HepG2 (cell line): Measurements from ENCODE around the gene RAD51. TPM values are rescaled to one million over a fixed set of nuclear protein-coding genes. Genes with fewer than 3 reads are reported as not detected.

Source experiments
- CBX5 ChIP-seq: sonication (generic); formaldehyde crosslinking; IDR thresholded peaks from 2 replicates; pipeline ENCODE4 v1.4.0; 2020; ENCODE audit warnings: missing genetic modification reagents, borderline replicate concordance
- DR1 ChIP-seq: sonication (generic); formaldehyde crosslinking; IDR thresholded peaks from 2 replicates; pipeline ENCODE4 v1.8.0; 2021; ENCODE audit warnings: mild to moderate bottlenecking, missing genetic modification reagents, inconsistent platforms
- ELF3 ChIP-seq: IDR thresholded peaks from 2 replicates; pipeline ENCODE4 v1.6.1; 2016; ENCODE audit warnings: missing genetic modification reagents, missing compliant biosample characterization
- GFI1 ChIP-seq: sonication (generic); formaldehyde crosslinking; IDR thresholded peaks from 2 replicates; pipeline ENCODE4 v1.5.0; 2020; ENCODE audit warnings: missing genetic modification reagents, mild to moderate bottlenecking, borderline replicate concordance
- GZF1 ChIP-seq: sonication (generic); formaldehyde crosslinking; IDR thresholded peaks from 2 replicates; pipeline ENCODE4 v1.5.1; 2020; ENCODE audit warnings: mild to moderate bottlenecking, missing genetic modification reagents
- KDM1A ChIP-seq: IDR thresholded peaks from 2 replicates; pipeline ENCODE4 v1.6.1; 2016; ENCODE audit warnings: missing compliant biosample characterization
- MTA3 ChIP-seq: sonication (generic); formaldehyde crosslinking; IDR thresholded peaks from 2 replicates; pipeline ENCODE4 v1.4.0; 2020; ENCODE audit warnings: missing genetic modification reagents
- NFATC3 ChIP-seq: sonication (generic); formaldehyde crosslinking; IDR thresholded peaks from 2 replicates; pipeline ENCODE4 v1.5.1; 2020; ENCODE audit warnings: mild to moderate bottlenecking, missing genetic modification reagents
- PAX8 ChIP-seq: sonication (generic); formaldehyde crosslinking; IDR thresholded peaks from 2 replicates; pipeline ENCODE4 v1.8.0; 2022; ENCODE audit warnings: mild to moderate bottlenecking, missing genetic modification reagents, borderline replicate concordance
- RFXANK ChIP-seq: IDR thresholded peaks from 2 replicates; pipeline ENCODE4 v1.6.1; 2016
- RXRA ChIP-seq: sonication (generic); formaldehyde crosslinking; IDR thresholded peaks from 2 replicates; pipeline ENCODE4 v1.5.1; 2020; ENCODE audit warnings: missing genetic modification reagents
- SCMH1 ChIP-seq: sonication (generic); formaldehyde crosslinking; IDR thresholded peaks from 2 replicates; pipeline ENCODE4 v1.9.0; 2021; ENCODE audit warnings: missing genetic modification reagents, mild to moderate bottlenecking, borderline replicate concordance
- SP5 ChIP-seq: IDR thresholded peaks from 2 replicates; pipeline ENCODE4 v1.6.1; 2016; ENCODE audit warnings: low read depth, borderline replicate concordance
- WIZ ChIP-seq: sonication (generic); formaldehyde crosslinking; IDR thresholded peaks from 2 replicates; pipeline ENCODE4 v1.5.1; 2020; ENCODE audit warnings: mild to moderate bottlenecking, missing genetic modification reagents
- ZBTB20 ChIP-seq: sonication (generic); formaldehyde crosslinking; IDR thresholded peaks from 2 replicates; pipeline ENCODE4 v1.8.1; 2023; ENCODE audit warnings: missing genetic modification reagents, low read depth, mild to moderate bottlenecking, borderline replicate concordance
- ZNF33A ChIP-seq: sonication (generic); formaldehyde crosslinking; IDR thresholded peaks from 2 replicates; pipeline ENCODE4 v1.5.1; 2020; ENCODE audit warnings: missing genetic modification reagents, mild to moderate bottlenecking, moderate library complexity, borderline replicate concordance
- ZNF557 ChIP-seq: sonication (generic); formaldehyde crosslinking; IDR thresholded peaks from 2 replicates; pipeline ENCODE4 v1.4.0; 2020; ENCODE audit warnings: missing genetic modification reagents
- ZNF652 ChIP-seq: IDR thresholded peaks from 2 replicates; pipeline ENCODE4 v1.6.1; 2016; ENCODE audit warnings: low read depth, borderline replicate concordance
- ZNF761 ChIP-seq: sonication (generic); formaldehyde crosslinking; conservative IDR thresholded peaks from 2 replicates; pipeline ENCODE4 v1.4.0; 2020; ENCODE audit warnings: mild to moderate bottlenecking, missing genetic modification reagents
- polyA plus RNA-seq, 8 experiments: library from polyadenylated mRNA; depleted of rRNA in 3 of 8; stranded (reverse) in 7 of 8; unstranded in 1 of 8; fragments of >200 nt; fragmentation: Illumina TruSeq in 4 of 8; extraction: Trizol in 4 of 8; gene quantifications; 2 replicates each; pipeline versions ENCODE4 v1.2.1 to v1.2.3, GENCODE V29; 2011 to 2016; ENCODE audit warnings: low read depth in 4 of 8, missing spikeins in 1 of 8, mixed read lengths in 1 of 8; ENCODE audit not compliant: insufficient read depth in 1 of 8
- total RNA-seq, 5 experiments: library from RNA; depleted of rRNA; stranded (reverse); fragments of >200 nt; fragmentation: Illumina TruSeq; extraction: Trizol; gene quantifications; 2 replicates each; pipeline ENCODE4 v1.2.3, GENCODE V29; 2016; ENCODE audit warnings: low read depth in 1 of 5
- TF ChIP-seq, protein P1 (sequence below): sonication (generic); formaldehyde crosslinking; IDR thresholded peaks from 2 replicates; pipeline ENCODE4 v1.4.0; 2020; ENCODE audit warnings: missing genetic modification reagents
- TF ChIP-seq, protein P2 (sequence below): sonication (generic); formaldehyde crosslinking; IDR thresholded peaks from 2 replicates; pipeline ENCODE4 v1.4.0; 2020; ENCODE audit warnings: missing genetic modification reagents
- TF ChIP-seq, protein P3 (sequence below): sonication (generic); formaldehyde crosslinking; IDR thresholded peaks from 2 replicates; pipeline ENCODE4 v1.4.0; 2020; ENCODE audit warnings: missing genetic modification reagents
- TF ChIP-seq, protein P4 (sequence below): sonication (generic); formaldehyde crosslinking; IDR thresholded peaks from 2 replicates; pipeline ENCODE4 v1.4.0; 2020; ENCODE audit warnings: mild to moderate bottlenecking, missing genetic modification reagents, borderline replicate concordance
- TF ChIP-seq, protein P5 (sequence below): sonication (generic); formaldehyde crosslinking; IDR thresholded peaks from 2 replicates; pipeline ENCODE4 v1.5.0; 2020; ENCODE audit warnings: missing genetic modification reagents, mild to moderate bottlenecking, borderline replicate concordance

RAD51 gene
- total and polyA plus RNA-seq, 2 of the 13 experiments (the other 11 are each of a cell fraction or from before 2014, with no cell fraction given), result 8.5 to 12.8 TPM

DNA sequence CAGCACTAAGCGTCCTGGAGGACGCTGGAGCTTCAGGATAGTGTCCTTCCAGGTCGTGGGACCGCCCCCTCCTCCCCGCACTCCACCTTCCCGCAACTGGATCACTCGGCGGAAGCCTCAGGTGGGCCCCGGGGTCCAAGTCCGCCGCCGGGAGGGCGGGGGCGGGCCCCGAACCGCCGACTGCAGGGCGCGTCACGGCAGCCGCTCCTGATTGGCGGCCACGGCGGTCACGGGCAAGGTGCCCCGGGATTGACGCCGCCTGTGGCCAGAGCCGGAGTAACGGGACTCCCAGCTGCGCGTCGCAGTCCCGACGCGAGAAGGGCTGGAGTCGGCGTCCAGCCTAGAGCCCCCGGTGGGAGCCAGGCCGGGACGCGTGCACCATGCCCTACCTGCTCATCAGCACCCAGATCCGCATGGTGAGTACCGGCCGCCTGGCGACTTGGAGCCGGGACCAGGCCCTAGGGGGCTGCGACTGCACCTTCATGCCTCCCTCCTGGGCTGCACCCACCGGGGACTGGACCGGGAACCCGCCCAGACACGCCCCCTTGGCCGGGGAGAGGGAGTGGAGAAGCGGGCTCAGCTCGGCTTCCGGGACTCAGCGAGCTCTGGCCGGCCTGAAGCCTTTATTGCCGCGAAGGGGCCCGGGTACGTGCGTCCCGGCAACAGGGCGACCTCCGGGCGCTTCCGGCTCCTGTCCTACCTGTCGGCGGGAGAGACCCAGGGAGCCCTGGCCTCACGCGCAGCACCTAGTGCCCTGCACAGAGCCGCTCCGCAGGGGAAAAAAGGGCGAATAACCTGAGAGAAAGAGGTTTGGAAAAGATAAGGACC is 69.0 kb downstream of the RAD51 start, which contains the start of gene GCHFR (continued):
- TF ChIP-seq NFATC3 (CRISPR knock-in tag) (0 out of 2 replicates have a peak, but pooled peaks have one; percentile 15), KDM1A (CRISPR knock-in tag) (peak; percentile 22; the same call in 1 of the 2 replicates), ZNF557 (CRISPR knock-in tag) (no peak), DR1 (CRISPR knock-in tag) (no peak), MTA3 (CRISPR knock-in tag) (0 out of 2 replicates have a peak, but pooled peaks have one; percentile 51), ZBTB20 (peak; percentile 63; the same call in 1 of the 2 replicates), SP5 (CRISPR knock-in tag) (peak; percentile 52; the same call in 1 of the 2 replicates), GZF1 (CRISPR knock-in tag) (no peak), WIZ (no peak; the same call in 1 of the 2 replicates), RFXANK (CRISPR knock-in tag) (peak; percentile 73; the same call in 1 of the 2 replicates), ZNF761 (CRISPR knock-in tag) (no peak), PAX8 (CRISPR knock-in tag) (peak; percentile 77; the same call in 1 of the 2 replicates), ELF3 (peak; percentile 80), CBX5 (CRISPR knock-in tag) (no peak; the same call in 1 of the 2 replicates), RXRA (CRISPR knock-in tag) (peak; percentile 73), ZNF652 (CRISPR knock-in tag) (no peak), GFI1 (CRISPR knock-in tag) (peak; percentile 41; the same call in 1 of the 2 replicates), SCMH1 (CRISPR knock-in tag) (no peak), ZNF33A (CRISPR knock-in tag) (no peak)
- TF ChIP-seq, protein P1, sequence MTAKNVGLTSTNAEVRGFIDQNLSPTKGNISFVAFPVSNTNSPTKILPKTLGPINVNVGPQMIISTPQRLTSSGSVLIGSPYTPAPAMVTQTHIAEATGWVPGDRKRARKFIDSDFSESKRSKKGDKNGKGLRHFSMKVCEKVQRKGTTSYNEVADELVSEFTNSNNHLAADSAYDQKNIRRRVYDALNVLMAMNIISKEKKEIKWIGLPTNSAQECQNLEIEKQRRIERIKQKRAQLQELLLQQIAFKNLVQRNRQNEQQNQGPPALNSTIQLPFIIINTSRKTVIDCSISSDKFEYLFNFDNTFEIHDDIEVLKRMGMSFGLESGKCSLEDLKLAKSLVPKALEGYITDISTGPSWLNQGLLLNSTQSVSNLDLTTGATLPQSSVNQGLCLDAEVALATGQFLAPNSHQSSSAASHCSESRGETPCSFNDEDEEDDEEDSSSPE (CRISPR knock-in tag), result no peak; the same call in 1 of the 2 replicates
- TF ChIP-seq, protein P2, sequence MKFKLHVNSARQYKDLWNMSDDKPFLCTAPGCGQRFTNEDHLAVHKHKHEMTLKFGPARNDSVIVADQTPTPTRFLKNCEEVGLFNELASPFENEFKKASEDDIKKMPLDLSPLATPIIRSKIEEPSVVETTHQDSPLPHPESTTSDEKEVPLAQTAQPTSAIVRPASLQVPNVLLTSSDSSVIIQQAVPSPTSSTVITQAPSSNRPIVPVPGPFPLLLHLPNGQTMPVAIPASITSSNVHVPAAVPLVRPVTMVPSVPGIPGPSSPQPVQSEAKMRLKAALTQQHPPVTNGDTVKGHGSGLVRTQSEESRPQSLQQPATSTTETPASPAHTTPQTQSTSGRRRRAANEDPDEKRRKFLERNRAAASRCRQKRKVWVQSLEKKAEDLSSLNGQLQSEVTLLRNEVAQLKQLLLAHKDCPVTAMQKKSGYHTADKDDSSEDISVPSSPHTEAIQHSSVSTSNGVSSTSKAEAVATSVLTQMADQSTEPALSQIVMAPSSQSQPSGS (CRISPR knock-in tag), result 0 out of 2 replicates have a peak, but pooled peaks have one; percentile 22
- TF ChIP-seq, protein P3, sequence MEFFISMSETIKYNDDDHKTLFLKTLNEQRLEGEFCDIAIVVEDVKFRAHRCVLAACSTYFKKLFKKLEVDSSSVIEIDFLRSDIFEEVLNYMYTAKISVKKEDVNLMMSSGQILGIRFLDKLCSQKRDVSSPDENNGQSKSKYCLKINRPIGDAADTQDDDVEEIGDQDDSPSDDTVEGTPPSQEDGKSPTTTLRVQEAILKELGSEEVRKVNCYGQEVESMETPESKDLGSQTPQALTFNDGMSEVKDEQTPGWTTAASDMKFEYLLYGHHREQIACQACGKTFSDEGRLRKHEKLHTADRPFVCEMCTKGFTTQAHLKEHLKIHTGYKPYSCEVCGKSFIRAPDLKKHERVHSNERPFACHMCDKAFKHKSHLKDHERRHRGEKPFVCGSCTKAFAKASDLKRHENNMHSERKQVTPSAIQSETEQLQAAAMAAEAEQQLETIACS (CRISPR knock-in tag), result no peak
- TF ChIP-seq, protein P4, sequence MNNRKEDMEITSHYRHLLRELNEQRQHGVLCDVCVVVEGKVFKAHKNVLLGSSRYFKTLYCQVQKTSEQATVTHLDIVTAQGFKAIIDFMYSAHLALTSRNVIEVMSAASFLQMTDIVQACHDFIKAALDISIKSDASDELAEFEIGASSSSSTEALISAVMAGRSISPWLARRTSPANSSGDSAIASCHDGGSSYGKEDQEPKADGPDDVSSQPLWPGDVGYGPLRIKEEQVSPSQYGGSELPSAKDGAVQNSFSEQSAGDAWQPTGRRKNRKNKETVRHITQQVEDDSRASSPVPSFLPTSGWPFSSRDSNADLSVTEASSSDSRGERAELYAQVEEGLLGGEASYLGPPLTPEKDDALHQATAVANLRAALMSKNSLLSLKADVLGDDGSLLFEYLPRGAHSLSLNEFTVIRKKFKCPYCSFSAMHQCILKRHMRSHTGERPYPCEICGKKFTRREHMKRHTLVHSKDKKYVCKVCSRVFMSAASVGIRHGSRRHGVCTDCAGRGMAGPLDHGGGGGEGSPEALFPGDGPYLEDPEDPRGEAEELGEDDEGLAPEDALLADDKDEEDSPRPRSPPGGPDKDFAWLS (CRISPR knock-in tag), result 0 out of 2 replicates have a peak, but pooled peaks have one; percentile 58
- TF ChIP-seq, protein P5, sequence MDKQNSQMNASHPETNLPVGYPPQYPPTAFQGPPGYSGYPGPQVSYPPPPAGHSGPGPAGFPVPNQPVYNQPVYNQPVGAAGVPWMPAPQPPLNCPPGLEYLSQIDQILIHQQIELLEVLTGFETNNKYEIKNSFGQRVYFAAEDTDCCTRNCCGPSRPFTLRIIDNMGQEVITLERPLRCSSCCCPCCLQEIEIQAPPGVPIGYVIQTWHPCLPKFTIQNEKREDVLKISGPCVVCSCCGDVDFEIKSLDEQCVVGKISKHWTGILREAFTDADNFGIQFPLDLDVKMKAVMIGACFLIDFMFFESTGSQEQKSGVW (CRISPR knock-in tag), result no peak
